ENCODE results near the gene FOXK2.
"Not testable (repeated sequence)": the region's sequence is repeated elsewhere in the genome, so short reads cannot be mapped to it uniquely, and the experiment has no call there.

FOXK2 gene

GRCh38 chr17:82534401-82534812 lies 14.9 kb downstream of the FOXK2 start:
- no peak for DNase-seq

GRCh38 chr17:82536512-82537201 lies 17.1 kb downstream of the FOXK2 start:
- DNase-seq: no peak

- not testable (repeated sequence) for DNase-seq
Measured at GRCh38 chr17:82537228-82537627, 17.7 kb downstream of the FOXK2 start.

GRCh38 chr17:82539076-82539475 lies 19.5 kb downstream of the FOXK2 start:
- DNase-seq: not testable (repeated sequence)

GRCh38 chr17:82542439-82542838 lies 22.9 kb downstream of the FOXK2 start:
- no peak for DNase-seq

- DNase-seq: no peak
Measured at GRCh38 chr17:82544431-82545070, 25.0 kb downstream of the FOXK2 start.

- no peak for DNase-seq
Measured at GRCh38 chr17:82545071-82545462, 25.5 kb downstream of the FOXK2 start.

- no peak for DNase-seq
Measured at GRCh38 chr17:82547981-82548380, 28.4 kb downstream of the FOXK2 start.

GRCh38 chr17:82548681-82549303 lies 29.3 kb downstream of the FOXK2 start:
- peak; percentile 21 for DNase-seq

GRCh38 chr17:82551779-82552457 lies 32.4 kb downstream of the FOXK2 start:
- DNase-seq: peak; percentile 75

- DNase-seq: no peak
Measured at GRCh38 chr17:82552580-82552979, 33.0 kb downstream of the FOXK2 start.

GRCh38 chr17:82553210-82553930 lies 33.8 kb downstream of the FOXK2 start:
- DNase-seq: no peak

GRCh38 chr17:82557510-82557909 lies 38.0 kb downstream of the FOXK2 start:
- DNase-seq: not testable (repeated sequence)

- DNase-seq: no peak
Measured at GRCh38 chr17:82559566-82560251, 40.2 kb downstream of the FOXK2 start.

GRCh38 chr17:82560252-82560642 lies 40.7 kb downstream of the FOXK2 start:
- no peak for DNase-seq

- no peak for DNase-seq
Measured at GRCh38 chr17:82560802-82561428, 41.4 kb downstream of the FOXK2 start.

GRCh38 chr17:82561429-82562035 lies 42.0 kb downstream of the FOXK2 start:
- no peak for DNase-seq

GRCh38 chr17:82562718-82563220 lies 43.2 kb downstream of the FOXK2 start:
- not testable (repeated sequence) for DNase-seq

- no peak for DNase-seq
Measured at GRCh38 chr17:82563318-82563717, 43.8 kb downstream of the FOXK2 start.

- not testable (repeated sequence) for DNase-seq
Measured at GRCh38 chr17:82563745-82564144, 44.2 kb downstream of the FOXK2 start.

- DNase-seq: no peak
Measured at GRCh38 chr17:82564241-82564640, 44.7 kb downstream of the FOXK2 start.
